ENCODE data around the gene NDUFS2. TPM values are rescaled to one million over a fixed set of nuclear protein-coding genes. Genes with fewer than 3 reads are reported as not detected.

Gene NDUFS2
- total RNA-seq, 2 experiments from 2014 or later: 62.9 to 72.1 TPM

DNA sequence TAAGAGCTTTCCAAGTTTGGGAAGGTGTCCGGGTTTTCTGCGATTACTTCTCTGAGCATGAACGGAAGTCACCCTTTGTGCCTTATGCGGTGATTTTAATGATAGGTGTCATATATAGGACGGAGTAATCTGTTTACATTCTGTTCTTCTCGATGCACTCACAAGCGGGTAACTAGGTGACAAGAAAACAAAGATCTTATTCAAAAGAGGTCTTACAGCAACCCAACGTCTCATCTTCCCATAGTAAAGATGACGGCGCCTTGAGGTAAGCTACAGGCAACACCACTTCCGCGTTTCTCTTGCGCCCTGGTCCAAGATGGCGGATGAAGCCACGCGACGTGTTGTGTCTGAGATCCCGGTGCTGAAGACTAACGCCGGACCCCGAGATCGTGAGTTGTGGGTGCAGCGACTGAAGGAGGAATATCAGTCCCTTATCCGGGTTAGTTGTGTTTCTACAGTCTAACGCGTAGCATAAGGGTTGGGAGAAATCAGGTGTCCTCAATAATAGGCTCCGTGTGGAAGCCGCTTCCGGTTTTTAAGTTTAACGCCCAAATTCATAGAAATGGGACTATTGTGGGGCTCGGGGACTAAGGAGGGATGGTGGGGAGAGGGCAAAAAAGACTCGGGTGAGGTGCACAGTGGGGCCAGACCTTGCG lies 48.4 kb upstream of the NDUFS2 start, which contains the start of gene UFC1:
Gene UFC1, plus strand, starts transcription at position 297 of the 656 bp plus-strand sequence. Its CDS starts 20 bp downstream, at position 317.
- TSS peak; percentile 99 for BruUV-seq (replicated peaks)
- peak within 1 kb of the TSS; percentile 67 for H3K4me2 ChIP-seq (ENCODE audit: low read length)
- peaks cover 16% of the 10 kb centered on the region; the same call in 1 of the 2 replicates for H3K36me3 ChIP-seq (ENCODE audit: insufficient read depth, low read length)
- H3K9me2 ChIP-seq (ENCODE audit: insufficient read depth, low read length): no peaks in the 10 kb centered on the region
- peak within 1 kb of the TSS; percentile 79 for H3K27ac ChIP-seq (ENCODE audit: low read depth, low read length, poor library complexity, severe bottlenecking)
- ChIA-PET CTCF (ENCODE audit: unreplicated experiment) (no interaction called here), POLR2A (interaction anchor here (0.6 to 2.8 kb wide), 10 partner anchors 8 to 348 kb away, joined by 3 to 18 read pairs (median 4); partner anchors contain the start of genes ARHGAP30 and PPOX)
- no peak for TF ChIP-seq EZH2phosphoT487 (IDR thresholded peaks at IDR 0.05; ENCODE audit: borderline replicate concordance, low read depth, low read length)
- TF ChIP-seq, protein P1, sequence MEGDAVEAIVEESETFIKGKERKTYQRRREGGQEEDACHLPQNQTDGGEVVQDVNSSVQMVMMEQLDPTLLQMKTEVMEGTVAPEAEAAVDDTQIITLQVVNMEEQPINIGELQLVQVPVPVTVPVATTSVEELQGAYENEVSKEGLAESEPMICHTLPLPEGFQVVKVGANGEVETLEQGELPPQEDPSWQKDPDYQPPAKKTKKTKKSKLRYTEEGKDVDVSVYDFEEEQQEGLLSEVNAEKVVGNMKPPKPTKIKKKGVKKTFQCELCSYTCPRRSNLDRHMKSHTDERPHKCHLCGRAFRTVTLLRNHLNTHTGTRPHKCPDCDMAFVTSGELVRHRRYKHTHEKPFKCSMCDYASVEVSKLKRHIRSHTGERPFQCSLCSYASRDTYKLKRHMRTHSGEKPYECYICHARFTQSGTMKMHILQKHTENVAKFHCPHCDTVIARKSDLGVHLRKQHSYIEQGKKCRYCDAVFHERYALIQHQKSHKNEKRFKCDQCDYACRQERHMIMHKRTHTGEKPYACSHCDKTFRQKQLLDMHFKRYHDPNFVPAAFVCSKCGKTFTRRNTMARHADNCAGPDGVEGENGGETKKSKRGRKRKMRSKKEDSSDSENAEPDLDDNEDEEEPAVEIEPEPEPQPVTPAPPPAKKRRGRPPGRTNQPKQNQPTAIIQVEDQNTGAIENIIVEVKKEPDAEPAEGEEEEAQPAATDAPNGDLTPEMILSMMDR (conservative IDR thresholded peaks at IDR 0.05; ENCODE audit: low read length): no peak
- no peaks in the 10 kb centered on the region for H3K9me3 ChIP-seq (ENCODE audit: low read length)
- peak; percentile 95 for DNase-seq (ENCODE audit: low spot score)
- H3K79me2 ChIP-seq (ENCODE audit: insufficient read depth, low read depth, low read length): peaks cover 9% of the 10 kb centered on the region; the same call in 1 of the 2 replicates
- no peaks in the 10 kb centered on the region for H4K20me1 ChIP-seq (ENCODE audit: insufficient read depth, low read length)
- peaks cover 20% of the 10 kb centered on the region for H3K4me1 ChIP-seq (ENCODE audit: insufficient read depth, low read length, poor library complexity, severe bottlenecking)
- peak within 1 kb of the TSS; percentile 73 for H3K4me3 ChIP-seq (ENCODE audit: low read depth, low read length, poor library complexity, severe bottlenecking)
- peak within 1 kb of the TSS; percentile 92 for H2AFZ ChIP-seq (ENCODE audit: low read length)
- intact Hi-C loops (cut with micrococcal nuclease; ENCODE audit: unreplicated experiment): loop anchor here (2.0 kb wide), 1 partner anchor 85 kb away; the partner anchor contains the start of gene ARHGAP30

DNA sequence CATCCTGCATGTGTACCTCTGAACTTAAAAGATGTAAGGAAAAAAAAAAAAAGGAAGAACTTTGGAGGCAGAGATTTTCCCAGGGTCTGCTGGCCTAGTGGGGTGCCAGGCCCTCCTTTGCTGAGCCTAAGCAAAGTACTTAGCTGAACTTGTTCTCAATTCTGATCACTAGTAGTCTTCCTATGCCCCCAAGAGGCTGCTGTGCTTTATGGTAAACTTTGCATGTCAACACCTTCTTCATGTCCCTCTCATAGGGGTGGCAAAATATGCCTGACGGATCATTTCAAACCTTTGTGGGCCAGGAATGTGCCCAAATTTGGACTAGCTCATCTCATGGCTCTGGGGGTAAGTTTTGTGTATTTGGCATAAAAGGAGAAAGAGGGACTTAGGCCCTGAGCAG lies 44.3 kb upstream of the NDUFS2 start:
- Histone ChIP-seq H3K4me3 (ENCODE audit: low read depth, low read length, poor library complexity, severe bottlenecking) (no peak overlapping the region), H3K4me2 (ENCODE audit: low read length) (no peak overlapping the region), H2AFZ (ENCODE audit: low read length) (no peak overlapping the region), H3K36me3 (ENCODE audit: insufficient read depth, low read length) (peaks cover 22% of the 10 kb centered on the region; the same call in 1 of the 2 replicates), H3K4me1 (ENCODE audit: insufficient read depth, low read length, poor library complexity, severe bottlenecking) (peaks cover 30% of the 10 kb centered on the region), H3K27ac (ENCODE audit: low read depth, low read length, poor library complexity, severe bottlenecking) (no peak overlapping the region), H3K9me2 (ENCODE audit: insufficient read depth, low read length) (no peaks in the 10 kb centered on the region), H4K20me1 (ENCODE audit: insufficient read depth, low read length) (no peaks in the 10 kb centered on the region), H3K9me3 (ENCODE audit: low read length) (no peaks in the 10 kb centered on the region), H3K79me2 (ENCODE audit: insufficient read depth, low read depth, low read length) (peaks cover 13% of the 10 kb centered on the region; the same call in 1 of the 2 replicates)
- POLR2A ChIA-PET: interaction anchor here (0.9 to 1.6 kb wide), 5 partner anchors 8 to 88 kb away, joined by 3 to 6 read pairs (median 4); partner anchors contain the start of gene ARHGAP30
- DNase-seq (ENCODE audit: low spot score): no peak
- no TSS peak for BruUV-seq (replicated peaks)
- intact Hi-C loops (cut with micrococcal nuclease; ENCODE audit: unreplicated experiment): loop anchor here (5.0 kb wide), 1 partner anchor 161 kb away; no protein-coding TSS in a partner anchor
- CTCF ChIA-PET (ENCODE audit: unreplicated experiment): interaction anchor here (1.4 kb wide), 1 partner anchor 9 kb away, joined by 6 read pairs; the partner anchor contains the start of gene PPOX
- TF ChIP-seq, protein P1 (conservative IDR thresholded peaks at IDR 0.05; ENCODE audit: low read length): peak; percentile 37; the same call in 1 of the 2 replicates
- TF ChIP-seq EZH2phosphoT487 (IDR thresholded peaks at IDR 0.05; ENCODE audit: borderline replicate concordance, low read depth, low read length): no peak

Data from OCI-LY7 (cell line).